OCI-LY7 (cell line): ENCODE measurements around the gene GRIK2. TPM values are rescaled to one million over a fixed set of nuclear protein-coding genes. Genes with fewer than 3 reads are reported as not detected.

Experiments used
- BruUV-seq: library from RNA; stranded (reverse); fragments of 400-500 nt; replicated peaks from 2 replicates; lab custom pipeline; 2021; lab: Mats Ljungman, UMichigan
- CTCF ChIA-PET: fragments of 300-600 bp; sonication (Branson Sonifier 250); formaldehyde crosslinking; loops from one replicate; lab custom pipeline; 2022; ENCODE audit warnings: antibody characterized with exemption; ENCODE audit not compliant: unreplicated experiment; lab: Charles Lee
- POLR2A ChIA-PET: fragments of 300-600 bp; sonication (Branson Sonifier 250); formaldehyde crosslinking; loops from one replicate; lab custom pipeline; 2022; ENCODE audit warnings: antibody characterized with exemption; lab: Charles Lee
- DNase-seq: peaks from one replicate; pipeline ENCODE4 v3.0.0-alpha.2; 2015; ENCODE audit warnings: low spot score
- H2AFZ ChIP-seq: fragments of 200-600 bp; sonication (generic), shearing (Covaris generic); 2 replicates; pipeline ENCODE4 v1.6.1; 2014; ENCODE audit warnings: mild to moderate bottlenecking, antibody characterized with exemption, low read length, moderate library complexity
- H3K27ac ChIP-seq: fragments of 200-600 bp; sonication (generic); 2 replicates; pipeline ENCODE4 v1.5.1; 2014; ENCODE audit warnings: mixed run types, low read depth, mild to moderate bottlenecking, moderate library complexity, low read length, inconsistent platforms; ENCODE audit not compliant: poor library complexity, severe bottlenecking
- H3K36me3 ChIP-seq: fragments of 200-600 bp; sonication (generic); 2 replicates; pipeline ENCODE4 v1.6.1; 2014; ENCODE audit warnings: mild to moderate bottlenecking, antibody characterized with exemption, low read length, moderate library complexity, mixed read lengths; ENCODE audit not compliant: insufficient read depth
- H3K4me1 ChIP-seq: fragments of 200-600 bp; sonication (generic); 2 replicates; pipeline ENCODE4 v1.5.1; 2014; ENCODE audit warnings: mild to moderate bottlenecking, low read length; ENCODE audit not compliant: insufficient read depth, poor library complexity, severe bottlenecking
- H3K4me2 ChIP-seq: fragments of 200-600 bp; sonication (generic); 2 replicates; pipeline ENCODE4 v1.6.1; 2014; ENCODE audit warnings: mild to moderate bottlenecking, low read length
- H3K4me3 ChIP-seq: fragments of 200-600 bp; sonication (generic); 2 replicates; pipeline ENCODE4 v1.5.1; 2014; ENCODE audit warnings: mild to moderate bottlenecking, low read depth, low read length; ENCODE audit not compliant: poor library complexity, severe bottlenecking
- H3K79me2 ChIP-seq: fragments of 200-600 bp; sonication (generic); 2 replicates; pipeline ENCODE4 v1.6.1; 2016; ENCODE audit warnings: low read depth, mild to moderate bottlenecking, low read length, moderate library complexity, mixed read lengths; ENCODE audit not compliant: insufficient read depth
- H3K9me2 ChIP-seq: fragments of 200-600 bp; sonication (generic); 2 replicates; pipeline ENCODE4 v1.6.1; 2016; ENCODE audit warnings: mild to moderate bottlenecking, low read length, mixed read lengths; ENCODE audit not compliant: insufficient read depth
- H3K9me3 ChIP-seq: fragments of 200-600 bp; sonication (generic); 2 replicates; pipeline ENCODE4 v1.6.1; 2014; ENCODE audit warnings: mild to moderate bottlenecking, mixed run types, low read length, mixed read lengths
- H4K20me1 ChIP-seq: fragments of 200-600 bp; sonication (generic); 2 replicates; pipeline ENCODE4 v1.6.1; 2014; ENCODE audit warnings: mild to moderate bottlenecking, antibody characterized with exemption, low read length, moderate library complexity, mixed read lengths; ENCODE audit not compliant: insufficient read depth
- CTCF ChIP-seq: fragments of 200-600 bp; sonication (generic); conservative IDR thresholded peaks from 2 replicates; pipeline ENCODE4 v1.5.1; 2014; ENCODE audit warnings: mild to moderate bottlenecking, antibody characterized with exemption, low read length, moderate library complexity, mixed read lengths
- EZH2phosphoT487 ChIP-seq: fragments of 200-600 bp; sonication (generic); IDR thresholded peaks from 2 replicates; pipeline ENCODE4 v1.6.1; 2018; ENCODE audit warnings: low read depth, borderline replicate concordance, mild to moderate bottlenecking, mixed run types, antibody characterized with exemption, low read length, moderate library complexity, mixed read lengths
- intact Hi-C: fragments of 100-400 bp; cut with micrococcal nuclease; formaldehyde crosslinking; loops from one replicate; pipeline ENCODE4 v1.10.0; 2022; ENCODE audit not compliant: unreplicated experiment
- total RNA-seq, 2 experiments: library from RNA; depleted of rRNA in 1 of 2; stranded (reverse); fragments of >200 nt in 1 of 2; shearing (Covaris generic) in 1 of 2; gene quantifications; 2 replicates each; pipeline ENCODE4 v1.2.3, GENCODE V29; 2014 to 2022

GRIK2 gene
- total RNA-seq, 2 experiments from 2014 or later: not detected

DNA sequence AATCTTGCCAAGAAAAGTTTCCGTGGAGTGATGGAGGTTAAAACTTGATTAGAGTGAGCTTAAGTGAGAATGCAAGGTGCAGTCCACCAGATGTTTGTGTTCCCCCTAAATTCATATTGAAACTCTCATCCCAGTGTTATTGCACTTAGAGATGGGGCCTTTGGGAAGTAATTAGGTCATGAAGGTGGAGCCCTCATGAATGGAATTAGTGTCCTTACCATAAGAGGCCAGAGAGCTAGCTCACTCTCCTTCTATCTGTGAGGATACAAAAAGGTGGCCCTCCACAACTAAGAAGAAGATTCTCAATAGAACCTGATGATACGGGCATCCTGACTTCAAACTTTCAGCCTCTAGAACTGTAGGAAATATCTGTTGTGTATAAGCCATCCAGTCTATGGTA is 258.6 kb downstream of the GRIK2 start:
- no peak overlapping the region for H3K4me3 ChIP-seq
- ChIA-PET POLR2A (interaction anchor here (1.4 kb wide), 1 partner anchor 10 kb away, joined by 4 read pairs; no protein-coding TSS in a partner anchor), CTCF (no interaction called here)
- no peaks in the 10 kb centered on the region for H3K9me3 ChIP-seq
- H3K4me1 ChIP-seq: no peaks in the 10 kb centered on the region
- no peak overlapping the region for H3K27ac ChIP-seq
- intact Hi-C loops: loop anchor here (10.0 kb wide), 1 partner anchor 247 kb away; no protein-coding TSS in a partner anchor
- TF ChIP-seq EZH2phosphoT487 (no peak), CTCF (no peak)
- H3K9me2 ChIP-seq: no peaks in the 10 kb centered on the region
- H3K36me3 ChIP-seq: no peaks in the 10 kb centered on the region
- H3K79me2 ChIP-seq: no peaks in the 10 kb centered on the region
- no peak overlapping the region for H3K4me2 ChIP-seq
- no peak overlapping the region for H2AFZ ChIP-seq
- no TSS peak for BruUV-seq
- no peak for DNase-seq
- H4K20me1 ChIP-seq: no peaks in the 10 kb centered on the region

- CTCF ChIA-PET: no interaction called here
- TF ChIP-seq CTCF (no peak), EZH2phosphoT487 (no peak)
- no peaks in the 10 kb centered on the region for H3K9me2 ChIP-seq
- H3K9me3 ChIP-seq: no peaks in the 10 kb centered on the region
- no peaks in the 10 kb centered on the region for H3K4me1 ChIP-seq
- DNase-seq: no peak
- no peaks in the 10 kb centered on the region for H3K79me2 ChIP-seq
- H3K36me3 ChIP-seq: no peaks in the 10 kb centered on the region
- H3K4me2 ChIP-seq: no peak overlapping the region
- POLR2A ChIA-PET: interaction anchor here (0.5 kb wide), 1 partner anchor 363 kb away, joined by 3 read pairs; no protein-coding TSS in a partner anchor
- H2AFZ ChIP-seq: no peak overlapping the region
- no peak overlapping the region for H3K4me3 ChIP-seq
- BruUV-seq: no TSS peak
- H3K27ac ChIP-seq: no peak overlapping the region
- H4K20me1 ChIP-seq: no peaks in the 10 kb centered on the region
- intact Hi-C loops: loop anchor here (10.0 kb wide), 1 partner anchor 250 kb away; no protein-coding TSS in a partner anchor
These were observed 261.6 kb downstream of the GRIK2 start for GRCh38 chr6:101655109-101655508.

DNA sequence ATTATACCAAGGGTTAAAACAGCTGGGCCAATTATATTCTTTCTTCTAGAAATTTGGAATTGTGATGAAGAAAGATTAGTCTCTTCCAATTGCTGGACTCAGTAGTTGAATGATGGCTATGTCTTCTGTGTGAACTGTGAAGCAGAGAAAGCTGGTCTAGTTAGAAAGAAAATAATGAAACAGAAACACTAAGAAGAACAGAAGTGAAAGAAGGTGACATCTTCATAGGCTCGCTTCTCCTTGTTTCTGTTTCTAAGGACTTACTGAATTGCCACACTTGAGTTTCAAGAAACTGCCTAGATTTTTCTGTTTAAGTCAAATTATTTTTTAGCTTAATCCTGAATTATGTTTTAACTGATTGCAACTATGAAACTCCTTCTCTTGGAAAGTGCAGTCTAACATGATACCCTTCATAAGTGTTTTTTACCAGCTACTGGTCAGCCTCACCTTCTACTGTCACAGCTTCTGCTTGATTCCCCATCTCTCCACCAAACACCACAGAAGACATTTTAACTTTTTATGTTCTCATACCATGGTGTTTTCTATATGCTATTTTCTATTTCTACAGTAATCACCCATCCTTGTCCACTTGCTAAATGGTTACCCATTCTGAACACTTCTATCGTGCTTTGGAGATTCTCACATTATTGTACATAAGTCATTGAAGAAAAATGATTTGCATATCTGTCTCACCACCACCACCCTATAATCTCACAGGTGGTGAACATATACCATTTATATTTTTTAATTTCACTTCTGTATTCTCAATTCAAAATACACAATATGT is 268.8 kb downstream of the GRIK2 start:
- CTCF ChIA-PET: no interaction called here
- intact Hi-C loops: no loop called here
- no peaks in the 10 kb centered on the region for H3K4me1 ChIP-seq
- no peaks in the 10 kb centered on the region for H4K20me1 ChIP-seq
- no peaks in the 10 kb centered on the region for H3K9me2 ChIP-seq
- no peaks in the 10 kb centered on the region for H3K79me2 ChIP-seq
- DNase-seq: no peak
- POLR2A ChIA-PET: interaction anchor here (0.6 to 1.4 kb wide), 4 partner anchors 8 to 995 kb away, joined by 3 to 4 read pairs (median 3); no protein-coding TSS in a partner anchor
- H3K4me3 ChIP-seq: no peak overlapping the region
- no peak overlapping the region; the same call in 1 of the 2 replicates for H3K4me2 ChIP-seq
- no TSS peak for BruUV-seq
- H3K36me3 ChIP-seq: no peaks in the 10 kb centered on the region
- no peaks in the 10 kb centered on the region for H3K9me3 ChIP-seq
- H2AFZ ChIP-seq: no peak overlapping the region
- H3K27ac ChIP-seq: no peak overlapping the region
- TF ChIP-seq CTCF (no peak), EZH2phosphoT487 (no peak)
